Measurements from ENCODE around the gene C22orf15. TPM values are rescaled to one million over a fixed set of nuclear protein-coding genes. Genes with fewer than 3 reads are reported as not detected.

The C22orf15 gene
- total RNA-seq, 1 experiment from 2014 or later, result not detected

DNA sequence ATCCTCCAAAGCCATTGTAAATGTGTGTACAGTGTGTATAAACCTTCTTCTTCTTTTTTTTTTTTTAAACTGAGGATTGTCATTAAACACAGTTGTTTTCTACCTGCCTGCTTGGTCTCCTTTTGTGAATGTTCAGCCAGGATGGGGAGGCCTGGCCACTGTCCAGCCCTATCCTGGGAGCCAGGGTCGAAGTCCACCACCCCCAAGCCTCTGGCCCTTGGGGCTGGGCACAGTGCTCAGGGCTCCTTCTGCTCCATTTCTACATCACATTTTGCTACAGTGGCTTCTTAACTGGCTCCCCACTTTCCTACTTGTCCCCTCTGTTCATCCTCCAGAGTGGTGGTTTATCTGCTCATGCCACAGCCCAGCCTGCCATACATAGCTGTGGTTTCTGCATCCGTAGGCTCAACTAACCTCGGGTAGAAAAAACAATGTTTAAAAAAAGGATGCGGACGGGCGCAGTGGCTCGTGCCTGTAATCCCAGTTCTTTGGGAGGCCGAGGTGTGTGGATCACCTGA lies 21.5 kb downstream of the C22orf15 start:
- Histone ChIP-seq H3K9ac (ENCODE audit: low read length) (no peak overlapping the region), H4K20me1 (ENCODE audit: insufficient read depth) (peaks cover 8% of the 10 kb centered on the region; the same call in 1 of the 2 replicates), H3K27me3 (ENCODE audit: insufficient read depth, low read length) (no peaks in the 10 kb centered on the region), H3K9me3 (ENCODE audit: control insufficient read depth in 1 of 2, insufficient read depth in 1 of 2, low read depth in 1 of 2, low read length in 2 of 2) (no peaks in the 10 kb centered on the region), H3K4me1 (ENCODE audit: control insufficient read depth in 1 of 2, insufficient read depth in 2 of 2, low read length in 2 of 2) (peaks cover 25 to 41% of the 10 kb centered on the region in 2 experiments), H3K4me2 (ENCODE audit: low read length) (no peak overlapping the region), H3K79me2 (ENCODE audit: insufficient read depth, low read length) (peaks cover 20% of the 10 kb centered on the region), H3K4me3 (replicated peaks in 1 of 2; ENCODE audit: low read depth in 1 of 2, low read length in 2 of 2) (no peak overlapping the region), H3K9me2 (ENCODE audit: insufficient read depth) (no peaks in the 10 kb centered on the region), H2AFZ (ENCODE audit: low read depth, low read length, poor library complexity, severe bottlenecking) (no peak overlapping the region), H3K36me3 (ENCODE audit: control insufficient read depth in 1 of 2, insufficient read depth in 2 of 2, low read length in 2 of 2) (no peaks in the 10 kb centered on the region), H3K27ac (ENCODE audit: low read depth, low read length) (no peak overlapping the region)
- ChIA-PET RAD21 (ENCODE audit: low non-redundant PET in 1 of 2, low total read pairs in 2 of 2, uncharacterized antibody in 2 of 2, unreplicated experiment in 2 of 2) (no interaction called here), CTCF (no interaction called here), POLR2A (no interaction called here)
- intact Hi-C loops (cut with micrococcal nuclease), result no loop called here
- no TSS peak for BruUV-seq (replicated peaks)
- ATAC-seq, result no peak
- DNase-seq (ENCODE audit: low read depth, low spot score), result no peak
- TF ChIP-seq TCF7L2 (IDR thresholded peaks at IDR 0.05; ENCODE audit: borderline replicate concordance, extremely low read depth, insufficient read depth, insufficient read length) (no peak), ZFX (IDR thresholded peaks at IDR 0.05) (no peak), EZH2 (IDR thresholded peaks at IDR 0.05) (no peak), CBX3 (IDR thresholded peaks at IDR 0.05; ENCODE audit: low read depth) (no peak), FOSL1 (IDR thresholded peaks at IDR 0.05; ENCODE audit: low read depth) (no peak), POLR2A (IDR thresholded peaks at IDR 0.05; ENCODE audit: borderline replicate concordance, extremely low read depth, insufficient read depth, insufficient read length) (no peak), SRF (IDR thresholded peaks at IDR 0.05; ENCODE audit: low read depth) (no peak)
- TF ChIP-seq, protein P1, sequence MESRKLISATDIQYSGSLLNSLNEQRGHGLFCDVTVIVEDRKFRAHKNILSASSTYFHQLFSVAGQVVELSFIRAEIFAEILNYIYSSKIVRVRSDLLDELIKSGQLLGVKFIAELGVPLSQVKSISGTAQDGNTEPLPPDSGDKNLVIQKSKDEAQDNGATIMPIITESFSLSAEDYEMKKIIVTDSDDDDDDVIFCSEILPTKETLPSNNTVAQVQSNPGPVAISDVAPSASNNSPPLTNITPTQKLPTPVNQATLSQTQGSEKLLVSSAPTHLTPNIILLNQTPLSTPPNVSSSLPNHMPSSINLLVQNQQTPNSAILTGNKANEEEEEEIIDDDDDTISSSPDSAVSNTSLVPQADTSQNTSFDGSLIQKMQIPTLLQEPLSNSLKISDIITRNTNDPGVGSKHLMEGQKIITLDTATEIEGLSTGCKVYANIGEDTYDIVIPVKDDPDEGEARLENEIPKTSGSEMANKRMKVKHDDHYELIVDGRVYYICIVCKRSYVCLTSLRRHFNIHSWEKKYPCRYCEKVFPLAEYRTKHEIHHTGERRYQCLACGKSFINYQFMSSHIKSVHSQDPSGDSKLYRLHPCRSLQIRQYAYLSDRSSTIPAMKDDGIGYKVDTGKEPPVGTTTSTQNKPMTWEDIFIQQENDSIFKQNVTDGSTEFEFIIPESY (IDR thresholded peaks at IDR 0.05; ENCODE audit: extremely low read depth, insufficient replicate concordance, low read length), result no peak
- TF ChIP-seq, protein P2, sequence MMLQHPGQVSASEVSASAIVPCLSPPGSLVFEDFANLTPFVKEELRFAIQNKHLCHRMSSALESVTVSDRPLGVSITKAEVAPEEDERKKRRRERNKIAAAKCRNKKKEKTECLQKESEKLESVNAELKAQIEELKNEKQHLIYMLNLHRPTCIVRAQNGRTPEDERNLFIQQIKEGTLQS (IDR thresholded peaks at IDR 0.05), result no peak
- TF ChIP-seq, protein P3, sequence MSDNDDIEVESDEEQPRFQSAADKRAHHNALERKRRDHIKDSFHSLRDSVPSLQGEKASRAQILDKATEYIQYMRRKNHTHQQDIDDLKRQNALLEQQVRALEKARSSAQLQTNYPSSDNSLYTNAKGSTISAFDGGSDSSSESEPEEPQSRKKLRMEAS (IDR thresholded peaks at IDR 0.05), result no peak
- TF ChIP-seq, protein P4, sequence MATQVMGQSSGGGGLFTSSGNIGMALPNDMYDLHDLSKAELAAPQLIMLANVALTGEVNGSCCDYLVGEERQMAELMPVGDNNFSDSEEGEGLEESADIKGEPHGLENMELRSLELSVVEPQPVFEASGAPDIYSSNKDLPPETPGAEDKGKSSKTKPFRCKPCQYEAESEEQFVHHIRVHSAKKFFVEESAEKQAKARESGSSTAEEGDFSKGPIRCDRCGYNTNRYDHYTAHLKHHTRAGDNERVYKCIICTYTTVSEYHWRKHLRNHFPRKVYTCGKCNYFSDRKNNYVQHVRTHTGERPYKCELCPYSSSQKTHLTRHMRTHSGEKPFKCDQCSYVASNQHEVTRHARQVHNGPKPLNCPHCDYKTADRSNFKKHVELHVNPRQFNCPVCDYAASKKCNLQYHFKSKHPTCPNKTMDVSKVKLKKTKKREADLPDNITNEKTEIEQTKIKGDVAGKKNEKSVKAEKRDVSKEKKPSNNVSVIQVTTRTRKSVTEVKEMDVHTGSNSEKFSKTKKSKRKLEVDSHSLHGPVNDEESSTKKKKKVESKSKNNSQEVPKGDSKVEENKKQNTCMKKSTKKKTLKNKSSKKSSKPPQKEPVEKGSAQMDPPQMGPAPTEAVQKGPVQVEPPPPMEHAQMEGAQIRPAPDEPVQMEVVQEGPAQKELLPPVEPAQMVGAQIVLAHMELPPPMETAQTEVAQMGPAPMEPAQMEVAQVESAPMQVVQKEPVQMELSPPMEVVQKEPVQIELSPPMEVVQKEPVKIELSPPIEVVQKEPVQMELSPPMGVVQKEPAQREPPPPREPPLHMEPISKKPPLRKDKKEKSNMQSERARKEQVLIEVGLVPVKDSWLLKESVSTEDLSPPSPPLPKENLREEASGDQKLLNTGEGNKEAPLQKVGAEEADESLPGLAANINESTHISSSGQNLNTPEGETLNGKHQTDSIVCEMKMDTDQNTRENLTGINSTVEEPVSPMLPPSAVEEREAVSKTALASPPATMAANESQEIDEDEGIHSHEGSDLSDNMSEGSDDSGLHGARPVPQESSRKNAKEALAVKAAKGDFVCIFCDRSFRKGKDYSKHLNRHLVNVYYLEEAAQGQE (IDR thresholded peaks at IDR 0.05; ENCODE audit: low read depth), result no peak
